Activated CD4-positive, alpha-beta T cell treated with anti-CD3 and anti-CD28 coated beads for 36 hours (primary cell): ENCODE measurements around the gene DHDH. TPM values are rescaled to one million over a fixed set of nuclear protein-coding genes. Genes with fewer than 3 reads are reported as not detected.
"Not testable (repeated sequence)": the region's sequence is repeated elsewhere in the genome, so short reads cannot be mapped to it uniquely, and the experiment has no call there.

Source experiments
- ATAC-seq: fragments of 200-7000 bp; cut with Tn5 transposase; one replicate; pipeline ENCODE4 v1.10.0; 2021; ENCODE audit warnings: mild to moderate bottlenecking, moderate library complexity
- CTCF ChIA-PET: fragments of 350-600 bp; sonication (Branson Sonifier 250); formaldehyde crosslinking; loops from one replicate; lab custom pipeline; 2021; ENCODE audit warnings: antibody characterized with exemption; lab: Charles Lee
- POLR2A ChIA-PET: fragments of 350-600 bp; sonication (Branson Sonifier 250); formaldehyde crosslinking; loops from one replicate; lab custom pipeline; 2021; ENCODE audit warnings: antibody characterized with exemption, inconsistent platforms; lab: Charles Lee
- DNase-seq: peaks from one replicate; pipeline ENCODE4 v3.0.0-alpha.2; 2020
- H3K27ac Mint-ChIP-seq: one replicate; pipeline ENCODE4 v1.8.0; 2021; ENCODE audit warnings: mixed read lengths
- H3K27me3 Mint-ChIP-seq: one replicate; pipeline ENCODE4 v1.8.0; 2021; ENCODE audit warnings: mixed read lengths
- H3K36me3 Mint-ChIP-seq: one replicate; pipeline ENCODE4 v1.8.0; 2021; ENCODE audit warnings: low read depth, mixed read lengths
- H3K4me1 Mint-ChIP-seq: one replicate; pipeline ENCODE4 v1.8.0; 2021; ENCODE audit warnings: mixed read lengths
- H3K4me3 Mint-ChIP-seq: one replicate; pipeline ENCODE4 v1.8.0; 2021; ENCODE audit warnings: mild to moderate bottlenecking, moderate library complexity, mixed read lengths
- H3K9me3 Mint-ChIP-seq: one replicate; pipeline ENCODE4 v1.8.0; 2021; ENCODE audit warnings: low read depth, mixed read lengths
- intact Hi-C, 2 experiments: fragments of 100-400 bp; cut with DNase I in 1 of 2; cut with micrococcal nuclease in 1 of 2; formaldehyde crosslinking; loops; one replicate each; pipeline versions ENCODE4 v1.14.2 to v1.15.1; 2022 to 2024; cut with DNase I, micrococcal nuclease
- total RNA-seq, 2 experiments: library from RNA; stranded (reverse); gene quantifications; one replicate each; pipeline ENCODE4 v1.2.3, GENCODE V29; 2021

The DHDH gene
- total RNA-seq, 2 experiments from 2014 or later, result 1.4 to 2.4 TPM

GRCh38 chr19:48927692-48928091, 5.8 kb upstream of the DHDH start:
- intact Hi-C loops, POLR2A ChIA-PET, DNase-seq, ATAC-seq, H3K4me1 Mint-ChIP-seq, H3K36me3 Mint-ChIP-seq, H3K9me3 Mint-ChIP-seq, H3K27me3 Mint-ChIP-seq, H3K27ac Mint-ChIP-seq, H3K4me3 Mint-ChIP-seq: not testable (repeated sequence)
- CTCF ChIA-PET, result interaction anchor here (1.0 kb wide), 1 partner anchor 43 kb away, joined by 4 read pairs; no protein-coding TSS in a partner anchor

GRCh38 chr19:48928164-48929025, 5.1 kb upstream of the DHDH start:
- no peaks in the 10 kb centered on the region for H3K9me3 Mint-ChIP-seq
- H3K27ac Mint-ChIP-seq, result no peak overlapping the region
- H3K27me3 Mint-ChIP-seq, result peaks cover 2% of the 10 kb centered on the region
- H3K36me3 Mint-ChIP-seq, result no peaks in the 10 kb centered on the region
- ATAC-seq (no peak), DNase-seq (no peak)
- intact Hi-C loops, result no loop called here
- H3K4me1 Mint-ChIP-seq, result peaks cover 8% of the 10 kb centered on the region
- no peak overlapping the region for H3K4me3 Mint-ChIP-seq
- ChIA-PET CTCF (no interaction called here), POLR2A (no interaction called here)

- ATAC-seq, result no peak
- no peak overlapping the region for H3K27ac Mint-ChIP-seq
- intact Hi-C loops, result loop anchor here in 1 of 2 experiments (5.0 kb wide), 1 partner anchor 32 kb away; the partner anchor contains the start of gene FTL
These were observed 1.3 kb downstream of the DHDH start for GRCh38 chr19:48934837-48935236.

GRCh38 chr19:48935864-48936263, 2.4 kb downstream of the DHDH start:
- H3K4me1 Mint-ChIP-seq, result peaks cover 10% of the 10 kb centered on the region
- intact Hi-C loops, result no loop called here
- CTCF ChIA-PET, result no interaction called here
- no peak overlapping the region for H3K4me3 Mint-ChIP-seq
- peaks cover 2% of the 10 kb centered on the region for H3K27me3 Mint-ChIP-seq
- H3K27ac Mint-ChIP-seq, result no peak overlapping the region
- ATAC-seq, result no peak
- H3K36me3 Mint-ChIP-seq, result peaks cover 4% of the 10 kb centered on the region
- DNase-seq, result no peak
- no peaks in the 10 kb centered on the region for H3K9me3 Mint-ChIP-seq
- POLR2A ChIA-PET, result no interaction called here

More at GRCh38 chr19:48934837-48935236, 1.3 kb downstream of the DHDH start:
- peaks cover 2% of the 10 kb centered on the region for H3K27me3 Mint-ChIP-seq
- DNase-seq, result no peak
- no peaks in the 10 kb centered on the region for H3K36me3 Mint-ChIP-seq
- ChIA-PET POLR2A (no interaction called here), CTCF (no interaction called here)
- H3K4me1 Mint-ChIP-seq, result peaks cover 10% of the 10 kb centered on the region
- no peak overlapping the region for H3K4me3 Mint-ChIP-seq
- H3K9me3 Mint-ChIP-seq, result no peaks in the 10 kb centered on the region

GRCh38 chr19:48938256-48938655, 4.8 kb downstream of the DHDH start:
- intact Hi-C loops, result no loop called here
- ChIA-PET POLR2A (no interaction called here), CTCF (no interaction called here)
- no peak overlapping the region for H3K27ac Mint-ChIP-seq
- DNase-seq (no peak), ATAC-seq (no peak)
- H3K9me3 Mint-ChIP-seq, result peaks cover 3% of the 10 kb centered on the region
- peaks cover 8% of the 10 kb centered on the region for H3K4me1 Mint-ChIP-seq
- H3K4me3 Mint-ChIP-seq, result no peak overlapping the region
- H3K27me3 Mint-ChIP-seq, result no peaks in the 10 kb centered on the region
- H3K36me3 Mint-ChIP-seq, result peaks cover 7% of the 10 kb centered on the region

GRCh38 chr19:48940902-48941301, 7.4 kb downstream of the DHDH start:
- DNase-seq, result no peak
- Mint-ChIP-seq H3K27me3 (no peaks in the 10 kb centered on the region), H3K9me3 (peaks cover 3% of the 10 kb centered on the region), H3K4me1 (no peaks in the 10 kb centered on the region), H3K36me3 (peaks cover 7% of the 10 kb centered on the region), H3K4me3 (no peak overlapping the region), H3K27ac (no peak overlapping the region)
- CTCF ChIA-PET, result interaction anchor here (0.7 to 0.9 kb wide), 3 partner anchors 8 to 125 kb away, joined by 3 read pairs; no protein-coding TSS in a partner anchor
- intact Hi-C loops, result no loop called here
- POLR2A ChIA-PET, result interaction anchor here (0.7 kb wide), 1 partner anchor 57 kb away, joined by 3 read pairs; no protein-coding TSS in a partner anchor
- ATAC-seq, result no peak

GRCh38 chr19:48943081-48943480, 9.6 kb downstream of the DHDH start:
- H3K27ac Mint-ChIP-seq, result no peak overlapping the region
- no peak for DNase-seq
- peaks cover 7% of the 10 kb centered on the region for H3K36me3 Mint-ChIP-seq
- no peak for ATAC-seq
- CTCF ChIA-PET, result interaction anchor here (1.1 to 1.4 kb wide), 3 partner anchors 11 to 163 kb away, joined by 3 to 7 read pairs (median 4); no protein-coding TSS in a partner anchor
- no peaks in the 10 kb centered on the region for H3K27me3 Mint-ChIP-seq
- intact Hi-C loops, result no loop called here
- no peaks in the 10 kb centered on the region for H3K4me1 Mint-ChIP-seq
- POLR2A ChIA-PET, result interaction anchor here (0.6 kb wide), 1 partner anchor 530 kb away, joined by 3 read pairs; no protein-coding TSS in a partner anchor
- H3K4me3 Mint-ChIP-seq, result no peak overlapping the region
- H3K9me3 Mint-ChIP-seq, result peaks cover 5% of the 10 kb centered on the region

GRCh38 chr19:48945415-48945814, 11.9 kb downstream of the DHDH start:
- ChIA-PET POLR2A (no interaction called here), CTCF (interaction anchor here (0.8 kb wide), 1 partner anchor 25 kb away, joined by 3 read pairs; no protein-coding TSS in a partner anchor)
- DNase-seq, result no peak
- Mint-ChIP-seq H3K4me1 (no peaks in the 10 kb centered on the region), H3K27ac (no peak overlapping the region), H3K4me3 (no peak overlapping the region), H3K27me3 (no peaks in the 10 kb centered on the region), H3K9me3 (peaks cover 5% of the 10 kb centered on the region), H3K36me3 (peaks cover 6% of the 10 kb centered on the region)
- no peak for ATAC-seq
- intact Hi-C loops, result no loop called here

GRCh38 chr19:48945817-48946216, 12.3 kb downstream of the DHDH start:
- POLR2A ChIA-PET, result interaction anchor here (1.1 kb wide), 1 partner anchor 70 kb away, joined by 3 read pairs; no protein-coding TSS in a partner anchor
- DNase-seq (no peak), ATAC-seq (no peak)
- intact Hi-C loops, result no loop called here
- Mint-ChIP-seq H3K4me3 (no peak overlapping the region), H3K9me3 (peaks cover 5% of the 10 kb centered on the region), H3K4me1 (no peaks in the 10 kb centered on the region), H3K27me3 (no peaks in the 10 kb centered on the region), H3K27ac (no peak overlapping the region), H3K36me3 (peaks cover 3% of the 10 kb centered on the region)
- CTCF ChIA-PET, result interaction anchor here (0.7 to 0.8 kb wide), 2 partner anchors 25 to 26 kb away, joined by 3 to 5 read pairs; no protein-coding TSS in a partner anchor

- CTCF ChIA-PET, result interaction anchor here (0.7 kb wide), 2 partner anchors 25 kb away, joined by 4 to 5 read pairs; no protein-coding TSS in a partner anchor
- POLR2A ChIA-PET, result interaction anchor here (1.1 kb wide), 1 partner anchor 71 kb away, joined by 3 read pairs; no protein-coding TSS in a partner anchor
- intact Hi-C loops, result no loop called here
- H3K36me3 Mint-ChIP-seq, result no peaks in the 10 kb centered on the region
- no peak for DNase-seq
- H3K27me3 Mint-ChIP-seq, result no peaks in the 10 kb centered on the region
- no peaks in the 10 kb centered on the region for H3K4me1 Mint-ChIP-seq
- ATAC-seq, result no peak
- no peak overlapping the region for H3K4me3 Mint-ChIP-seq
- peaks cover 2% of the 10 kb centered on the region for H3K9me3 Mint-ChIP-seq
- H3K27ac Mint-ChIP-seq, result no peak overlapping the region
These were observed 13.2 kb downstream of the DHDH start for GRCh38 chr19:48946463-48947257.

GRCh38 chr19:48947258-48947542, 13.7 kb downstream of the DHDH start:
- ATAC-seq, result no peak
- Mint-ChIP-seq H3K9me3 (peaks cover 2% of the 10 kb centered on the region), H3K36me3 (no peaks in the 10 kb centered on the region), H3K4me1 (no peaks in the 10 kb centered on the region), H3K4me3 (no peak overlapping the region), H3K27ac (no peak overlapping the region), H3K27me3 (no peaks in the 10 kb centered on the region)
- DNase-seq, result no peak
- intact Hi-C loops, result no loop called here
- ChIA-PET CTCF (interaction anchor here (0.7 kb wide), 1 partner anchor 26 kb away, joined by 4 read pairs; no protein-coding TSS in a partner anchor), POLR2A (no interaction called here)
